Cardiac muscle cell (in vitro differentiated cells and primary cell): ENCODE results near the gene TCP11L2. TPM values are rescaled to one million over a fixed set of nuclear protein-coding genes. Genes with fewer than 3 reads are reported as not detected.

Source experiments
- DNase-seq, 2 donors: peaks; one replicate each; pipeline versions ENCODE4 v3.0.0 to v3.0.0-alpha.2; 2010 to 2017; ENCODE audit warnings: low read depth in 1 of 2, low spot score in 1 of 2
- H3K27ac ChIP-seq: fragments of 200-600 bp; sonication (generic); 2 replicates; pipeline ENCODE4 v1.5.1; 2016
- H3K27me3 ChIP-seq: fragments of 200-600 bp; sonication (generic); 2 replicates; pipeline ENCODE4 v1.6.0; 2016; ENCODE audit warnings: control low read depth
- H3K36me3 ChIP-seq: fragments of 200-600 bp; sonication (generic); 2 replicates; pipeline ENCODE4 v1.5.1; 2016; ENCODE audit warnings: control low read depth
- H3K4me1 ChIP-seq: fragments of 200-600 bp; sonication (generic); 2 replicates; pipeline ENCODE4 v1.8.1; 2017; ENCODE audit warnings: low read depth, mild to moderate bottlenecking, mixed run types
- H3K4me3 ChIP-seq: fragments of 200-600 bp; sonication (generic); 2 replicates; pipeline ENCODE4 v1.5.1; 2016; ENCODE audit warnings: mild to moderate bottlenecking
- H3K9me3 ChIP-seq: fragments of 200-600 bp; sonication (generic); 2 replicates; pipeline ENCODE4 v1.5.1; 2017; ENCODE audit warnings: low read depth, mild to moderate bottlenecking, control low read depth
- polyA plus RNA-seq: library from polyadenylated mRNA; unstranded; fragments of >200 nt; fragmentation: Nextera tagmentation; extraction: Ambion mirVana; gene quantifications from 2 replicates; pipeline ENCODE4 v1.2.1, GENCODE V29; 2016
- total RNA-seq: library from RNA; depleted of rRNA; stranded (reverse); fragments of >200 nt; gene quantifications from 2 replicates; pipeline ENCODE4 v1.2.3, GENCODE V29; 2016
- TF ChIP-seq, protein P1 (sequence below): IDR thresholded peaks from 2 replicates; pipeline ENCODE4 v1.5.1; 2012; ENCODE audit warnings: low read depth, mild to moderate bottlenecking, low read length

Gene TCP11L2
- total and polyA plus RNA-seq, 2 experiments from 2014 or later = 9.0 to 22.1 TPM

DNA sequence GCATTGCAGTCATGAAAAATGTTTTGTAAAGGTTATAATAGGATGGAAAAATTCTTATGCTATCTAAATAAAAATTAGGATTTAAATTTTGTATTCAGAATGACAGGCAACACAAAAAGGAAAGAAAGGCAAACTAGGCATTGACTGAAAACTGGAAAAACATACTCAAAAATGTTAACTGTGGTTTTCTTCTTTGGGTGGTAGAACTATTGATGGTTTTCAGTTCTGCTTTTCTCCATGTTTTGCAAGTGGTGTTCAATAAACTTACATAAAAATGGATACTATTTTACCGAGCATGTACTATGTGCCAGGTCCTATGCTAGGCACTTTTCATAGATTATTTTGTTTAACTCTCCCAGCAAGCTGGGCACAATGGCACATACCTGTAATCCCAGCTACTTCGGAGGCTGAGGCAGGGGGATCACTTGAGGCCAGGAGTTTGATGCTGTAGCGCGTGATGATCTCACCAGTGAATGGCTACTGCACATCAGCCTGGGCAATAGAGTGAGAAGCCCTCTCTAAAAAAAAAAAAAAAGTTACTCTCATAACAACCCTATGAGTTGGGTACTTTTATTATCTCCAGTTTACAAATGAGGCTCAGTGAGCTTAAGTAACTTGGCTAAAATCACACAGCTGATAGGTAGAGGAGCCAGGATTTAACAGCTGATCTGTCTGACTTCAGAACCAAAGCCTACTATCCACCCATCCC lies 26.3 kb upstream of the TCP11L2 start:
- no peak for DNase-seq
- no peaks in the 10 kb centered on the region for H3K9me3 ChIP-seq
- H3K4me3 ChIP-seq = no peak overlapping the region
- TF ChIP-seq, protein P1, sequence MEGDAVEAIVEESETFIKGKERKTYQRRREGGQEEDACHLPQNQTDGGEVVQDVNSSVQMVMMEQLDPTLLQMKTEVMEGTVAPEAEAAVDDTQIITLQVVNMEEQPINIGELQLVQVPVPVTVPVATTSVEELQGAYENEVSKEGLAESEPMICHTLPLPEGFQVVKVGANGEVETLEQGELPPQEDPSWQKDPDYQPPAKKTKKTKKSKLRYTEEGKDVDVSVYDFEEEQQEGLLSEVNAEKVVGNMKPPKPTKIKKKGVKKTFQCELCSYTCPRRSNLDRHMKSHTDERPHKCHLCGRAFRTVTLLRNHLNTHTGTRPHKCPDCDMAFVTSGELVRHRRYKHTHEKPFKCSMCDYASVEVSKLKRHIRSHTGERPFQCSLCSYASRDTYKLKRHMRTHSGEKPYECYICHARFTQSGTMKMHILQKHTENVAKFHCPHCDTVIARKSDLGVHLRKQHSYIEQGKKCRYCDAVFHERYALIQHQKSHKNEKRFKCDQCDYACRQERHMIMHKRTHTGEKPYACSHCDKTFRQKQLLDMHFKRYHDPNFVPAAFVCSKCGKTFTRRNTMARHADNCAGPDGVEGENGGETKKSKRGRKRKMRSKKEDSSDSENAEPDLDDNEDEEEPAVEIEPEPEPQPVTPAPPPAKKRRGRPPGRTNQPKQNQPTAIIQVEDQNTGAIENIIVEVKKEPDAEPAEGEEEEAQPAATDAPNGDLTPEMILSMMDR = no peak
- no peaks in the 10 kb centered on the region for H3K36me3 ChIP-seq
- H3K27ac ChIP-seq = no peak overlapping the region
- H3K27me3 ChIP-seq = no peaks in the 10 kb centered on the region
- H3K4me1 ChIP-seq = peaks cover 9% of the 10 kb centered on the region

DNA sequence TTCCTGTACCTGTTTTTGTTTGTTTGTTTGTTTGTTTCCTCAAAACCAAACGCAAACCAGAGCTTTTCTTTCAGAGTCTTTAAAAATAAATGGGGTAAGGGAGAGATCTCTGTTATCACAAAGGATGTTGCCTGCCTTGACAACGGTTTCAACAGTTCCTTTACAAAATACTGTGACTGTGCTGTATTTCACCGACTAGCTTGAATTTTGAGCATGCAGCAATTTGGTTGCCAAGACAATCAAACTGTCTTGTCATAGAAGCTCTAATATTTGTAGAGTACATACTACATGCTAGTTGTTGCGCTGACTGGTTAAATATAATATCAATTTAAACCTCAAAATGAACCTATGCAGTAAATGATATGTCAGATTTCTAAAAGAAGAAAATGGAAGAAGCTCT lies 22.4 kb upstream of the TCP11L2 start:
- Histone ChIP-seq H3K27me3 (no peaks in the 10 kb centered on the region), H3K36me3 (no peaks in the 10 kb centered on the region), H3K27ac (no peak overlapping the region), H3K9me3 (no peaks in the 10 kb centered on the region), H3K4me1 (peaks cover 23% of the 10 kb centered on the region), H3K4me3 (no peak overlapping the region)
- TF ChIP-seq, protein P1 = no peak
- DNase-seq = no peak

DNA sequence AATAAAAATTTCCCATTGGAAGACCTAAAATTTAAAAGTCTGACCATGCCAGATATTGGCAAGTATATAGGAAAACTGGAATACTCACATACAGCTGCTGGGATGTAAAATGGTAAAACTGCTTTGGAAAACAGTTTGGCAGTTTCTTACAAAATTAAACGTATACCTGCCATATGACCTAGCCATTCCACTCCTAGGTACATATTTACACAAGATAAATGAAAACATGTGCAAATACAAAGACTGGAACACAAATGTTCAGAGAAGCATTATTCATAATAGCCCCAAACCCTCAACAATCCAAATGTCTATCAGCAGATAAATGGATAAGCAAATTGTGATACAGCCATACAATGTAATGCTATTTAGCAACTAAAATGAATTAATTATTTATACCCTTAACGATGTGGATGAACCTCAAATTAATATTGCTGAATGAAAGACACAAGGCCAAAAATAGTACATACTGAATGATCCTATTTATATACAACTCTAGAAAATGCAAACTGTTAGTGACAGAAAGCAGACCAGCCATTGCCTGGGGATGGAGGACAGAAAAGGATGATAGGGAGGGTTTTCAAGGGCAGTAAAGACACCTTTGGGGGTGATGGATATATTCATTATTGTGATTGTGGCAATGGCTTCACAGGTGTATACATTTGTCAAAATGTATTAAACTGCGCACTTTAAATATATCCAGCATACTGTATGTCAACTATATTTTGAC lies 21.3 kb upstream of the TCP11L2 start:
- Histone ChIP-seq H3K36me3 (no peaks in the 10 kb centered on the region), H3K9me3 (no peaks in the 10 kb centered on the region), H3K4me1 (peaks cover 23% of the 10 kb centered on the region), H3K27me3 (no peaks in the 10 kb centered on the region), H3K4me3 (no peak overlapping the region), H3K27ac (no peak overlapping the region)
- DNase-seq = peak in 1 of 2 donors; percentile 25
- TF ChIP-seq, protein P1 = no peak

DNA sequence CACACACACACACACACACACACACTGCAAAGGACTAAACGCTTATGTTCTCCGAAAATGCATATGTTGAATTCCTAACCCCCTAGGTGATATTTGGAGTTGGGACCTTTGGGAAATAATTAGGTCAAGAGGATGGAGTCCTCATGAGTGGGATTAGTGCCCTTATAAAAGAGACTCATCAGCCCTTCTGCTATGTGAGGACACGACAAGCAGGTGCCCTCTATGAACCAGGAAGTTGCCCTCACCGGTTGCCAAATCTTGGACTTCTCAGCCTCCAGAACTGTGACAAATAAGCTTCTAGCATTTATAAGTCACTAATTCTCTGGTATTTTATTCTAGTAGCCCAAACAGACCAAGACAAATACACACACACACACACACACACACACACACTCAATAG lies 20.7 kb upstream of the TCP11L2 start:
- H3K9me3 ChIP-seq = no peaks in the 10 kb centered on the region
- H3K36me3 ChIP-seq = no peaks in the 10 kb centered on the region
- no peak overlapping the region for H3K4me3 ChIP-seq
- H3K27ac ChIP-seq = no peak overlapping the region
- TF ChIP-seq, protein P1 = no peak
- H3K27me3 ChIP-seq = no peaks in the 10 kb centered on the region
- H3K4me1 ChIP-seq = peaks cover 23% of the 10 kb centered on the region
- no peak for DNase-seq

DNA sequence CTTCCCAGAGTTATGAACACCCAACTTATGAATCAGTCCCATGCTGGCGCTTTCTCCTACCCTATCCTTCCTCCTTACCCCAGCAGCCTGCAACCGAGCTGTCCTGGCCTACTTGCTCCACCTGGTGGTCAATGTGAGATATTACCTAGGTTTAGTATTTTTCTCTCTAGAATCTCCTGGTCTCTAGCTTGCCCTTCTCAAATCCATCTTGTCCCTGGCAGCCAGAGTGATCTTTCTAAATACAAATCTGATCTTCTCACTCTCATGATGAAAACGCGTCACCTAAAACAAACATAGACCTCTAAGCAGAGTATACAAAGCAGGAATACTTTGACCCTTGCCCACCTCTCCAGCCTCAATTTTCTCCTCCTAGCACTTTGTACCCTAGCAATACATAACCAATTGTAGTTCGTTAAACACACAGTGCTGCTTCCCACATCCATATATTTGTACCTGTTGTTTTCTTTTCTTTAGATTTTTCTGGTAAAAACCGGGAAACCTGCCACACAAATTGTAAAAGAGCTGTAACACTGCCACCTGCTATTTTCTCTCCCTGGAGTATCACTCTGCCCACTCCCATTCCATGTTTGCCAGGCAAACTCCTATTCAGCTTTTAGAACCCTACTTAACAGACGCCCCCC lies 20.0 kb upstream of the TCP11L2 start:
- DNase-seq = peak; percentile 59 to 75
- Histone ChIP-seq H3K27me3 (no peaks in the 10 kb centered on the region), H3K4me1 (peaks cover 23% of the 10 kb centered on the region), H3K4me3 (no peak overlapping the region), H3K9me3 (no peaks in the 10 kb centered on the region), H3K36me3 (no peaks in the 10 kb centered on the region), H3K27ac (no peak overlapping the region)
- TF ChIP-seq, protein P1 = peak; percentile 69
